Measurements from ENCODE around the gene FBN1.

FBN1 gene

DNA sequence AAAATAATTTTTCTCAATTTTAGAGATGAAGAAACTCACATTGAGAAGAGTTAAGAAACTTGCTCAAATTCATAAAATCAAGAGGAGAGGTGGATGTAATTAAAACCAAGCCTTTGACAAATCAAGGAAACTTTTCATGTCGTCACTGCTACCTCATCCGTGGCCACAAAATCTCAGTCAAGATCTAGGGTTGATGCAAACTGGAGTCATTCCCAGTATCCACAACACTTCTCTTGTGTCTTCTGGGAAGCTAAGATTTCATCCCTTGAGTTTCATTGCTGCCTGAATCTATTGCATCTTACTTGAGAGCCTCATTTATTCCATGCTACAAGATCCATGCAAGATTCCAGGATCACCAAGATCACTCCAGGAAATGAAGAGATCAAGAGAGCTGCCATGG, 5.4 kb upstream of the FBN1 start:
- no peak for DNase-seq

DNA sequence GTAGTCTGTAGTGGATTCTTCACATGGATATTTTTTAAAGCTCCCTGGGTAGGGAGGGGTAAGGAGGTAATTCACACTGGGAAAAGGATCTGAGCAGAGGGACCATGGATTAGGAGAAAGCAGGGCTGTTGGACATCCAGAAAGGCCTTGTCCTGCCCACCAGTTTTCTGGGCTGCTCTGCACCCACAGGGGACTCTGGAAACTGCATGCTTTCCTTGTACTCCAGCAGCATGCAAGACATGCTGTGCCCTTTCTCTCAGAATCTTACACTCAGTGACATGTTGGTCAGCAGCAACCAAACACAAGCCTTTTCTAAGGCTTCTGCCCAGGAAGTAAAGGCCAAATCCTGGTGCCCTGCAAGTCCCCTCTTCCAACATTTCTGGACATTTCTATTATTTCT, 2.5 kb upstream of the FBN1 start:
- peak; percentile 52 for DNase-seq

DNA sequence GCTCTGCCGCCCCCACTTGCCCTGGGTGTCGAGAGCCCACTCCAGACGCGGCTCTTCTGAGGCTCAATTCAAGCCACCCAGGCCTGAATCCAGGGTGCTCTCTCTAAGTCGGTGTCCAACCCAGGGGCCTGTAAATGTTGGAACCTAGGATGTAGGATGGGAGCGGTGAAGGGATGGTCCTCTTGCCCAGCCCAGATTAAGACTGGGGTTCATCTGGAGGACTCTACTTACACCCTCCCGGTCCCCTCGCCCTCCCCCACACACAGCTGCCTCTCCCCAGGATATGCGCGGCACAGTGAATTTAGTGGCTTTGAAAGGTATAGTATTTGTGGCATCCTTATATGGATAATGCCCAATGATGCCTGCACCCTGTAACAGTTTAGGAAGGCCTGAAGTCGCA, 822 bp upstream of the FBN1 start:
- DNase-seq = no peak

DNA sequence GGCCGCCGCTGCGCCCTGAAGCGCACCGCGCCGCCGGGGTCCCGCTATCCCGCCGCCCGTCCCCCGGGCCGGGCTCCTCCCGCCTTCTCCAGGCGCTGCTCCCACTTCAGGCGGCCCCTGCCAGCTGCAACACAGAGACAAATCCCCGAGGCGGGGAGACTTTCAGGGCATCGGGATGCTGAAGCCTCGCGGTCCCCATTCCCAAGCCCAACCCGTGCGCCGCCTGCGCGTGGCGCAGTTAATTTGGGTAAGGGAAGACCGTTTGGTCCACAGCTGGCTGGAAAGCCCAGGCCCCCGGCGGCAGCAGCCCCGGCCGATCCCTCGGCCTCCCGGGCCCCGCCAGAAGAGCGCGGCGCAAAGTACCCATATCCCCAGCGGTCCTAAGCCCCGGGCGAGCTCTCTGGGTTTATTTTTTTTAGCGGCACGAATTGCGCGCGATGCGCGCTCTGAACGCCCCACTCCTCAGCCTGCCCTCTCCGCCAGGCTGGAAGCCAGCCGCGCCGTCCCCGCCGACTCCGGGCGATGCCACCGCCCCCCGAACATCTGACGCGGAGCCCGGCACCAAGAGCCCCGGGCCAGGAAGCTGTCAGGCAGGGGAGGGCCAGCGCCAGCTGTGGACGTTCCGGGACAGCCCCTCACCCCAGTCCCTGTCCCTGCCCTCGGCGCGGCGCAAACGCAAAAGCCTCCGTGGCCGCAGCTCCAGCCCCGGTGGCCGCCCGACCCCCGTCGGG, 517 bp downstream of the FBN1 start:
- peak; percentile 70 for DNase-seq

DNA sequence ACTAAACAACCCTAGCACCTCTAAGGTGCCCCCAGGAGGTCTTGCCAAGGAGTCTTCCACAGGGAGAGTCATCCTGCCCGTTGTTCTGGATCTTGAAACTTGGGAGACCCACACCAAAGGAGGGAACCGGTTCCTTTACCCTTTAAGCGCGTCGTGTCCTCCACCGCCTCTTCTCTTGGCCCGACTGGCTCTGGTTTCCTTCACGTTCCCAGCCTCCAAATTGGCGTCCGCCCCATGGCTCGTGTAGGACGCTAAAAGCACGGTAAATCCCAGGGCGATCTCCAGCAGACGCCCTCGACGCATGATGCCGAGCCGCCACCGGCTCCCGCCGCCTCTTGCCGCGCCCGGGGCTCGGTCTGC, 1.1 kb downstream of the FBN1 start:
- DNase-seq = peak; percentile 49

DNA sequence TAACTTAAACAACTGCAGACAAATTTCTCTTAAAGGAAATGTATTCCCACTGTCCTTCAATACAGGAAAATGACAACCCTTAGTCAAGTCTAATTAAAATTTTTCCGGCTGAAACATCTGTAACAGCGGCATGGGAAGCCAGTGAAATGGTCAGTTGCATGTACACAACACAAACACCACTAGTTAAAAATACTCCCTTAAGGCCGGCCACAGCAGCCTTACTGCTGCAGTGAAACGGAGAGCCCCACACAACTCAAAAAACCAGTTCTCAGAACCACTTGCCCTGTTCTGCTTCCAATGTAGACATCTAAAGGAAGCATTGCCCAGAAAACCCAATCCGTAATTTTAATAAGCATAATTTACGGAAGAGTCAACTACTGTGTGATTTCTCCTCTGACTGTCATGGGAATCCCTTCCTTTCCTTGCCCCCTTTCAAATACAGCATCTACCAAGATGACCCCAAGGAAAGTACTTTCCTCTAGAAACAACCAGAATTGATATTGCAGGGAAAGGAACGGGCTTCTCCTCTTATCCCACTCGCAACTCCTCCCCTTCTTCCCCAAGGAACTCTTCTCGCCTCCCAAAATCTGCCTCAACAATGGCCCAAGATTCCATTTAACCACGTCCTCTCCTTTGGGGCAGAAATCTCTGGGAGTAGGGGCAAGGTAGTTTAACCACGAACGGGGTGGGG, 1.6 kb downstream of the FBN1 start:
- peak; percentile 21 for DNase-seq

DNA sequence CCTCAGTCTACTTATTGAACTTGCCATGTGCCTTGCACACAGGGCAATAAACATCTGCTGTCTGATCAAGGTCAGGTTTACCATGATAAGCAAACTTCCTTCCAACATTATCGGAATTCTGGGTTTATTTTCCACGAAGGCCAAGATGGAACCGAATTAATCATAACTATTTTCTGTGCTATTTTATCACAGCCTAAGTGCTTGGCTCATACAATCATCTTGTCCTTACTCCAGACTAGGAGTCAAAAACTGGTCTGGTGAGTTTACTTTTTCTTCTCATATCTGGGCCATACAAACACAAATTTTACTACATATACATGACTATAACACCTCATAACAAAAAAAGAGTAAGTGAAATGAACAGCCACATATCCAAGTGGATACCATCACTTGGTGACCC, 2.3 kb downstream of the FBN1 start:
- DNase-seq = no peak

DNA sequence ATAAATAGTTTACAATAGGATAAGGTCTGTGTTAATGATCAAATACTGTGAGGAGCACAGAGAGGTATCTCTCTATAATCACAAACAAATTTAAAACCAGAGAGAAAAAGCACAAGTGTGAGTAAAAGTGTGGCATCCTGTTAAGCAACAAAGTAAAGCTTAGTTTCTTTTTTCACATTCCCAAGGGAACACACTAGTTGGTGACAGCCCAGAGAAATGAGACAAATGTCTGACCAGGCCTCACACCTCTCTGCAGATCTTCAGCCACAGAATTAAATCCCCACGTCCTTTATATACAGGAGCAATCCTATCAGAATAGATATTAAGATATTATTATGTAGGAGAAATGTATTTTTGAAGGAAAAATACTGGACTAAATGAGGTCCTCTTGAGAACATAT, 2.7 kb downstream of the FBN1 start:
- DNase-seq = no peak

DNA sequence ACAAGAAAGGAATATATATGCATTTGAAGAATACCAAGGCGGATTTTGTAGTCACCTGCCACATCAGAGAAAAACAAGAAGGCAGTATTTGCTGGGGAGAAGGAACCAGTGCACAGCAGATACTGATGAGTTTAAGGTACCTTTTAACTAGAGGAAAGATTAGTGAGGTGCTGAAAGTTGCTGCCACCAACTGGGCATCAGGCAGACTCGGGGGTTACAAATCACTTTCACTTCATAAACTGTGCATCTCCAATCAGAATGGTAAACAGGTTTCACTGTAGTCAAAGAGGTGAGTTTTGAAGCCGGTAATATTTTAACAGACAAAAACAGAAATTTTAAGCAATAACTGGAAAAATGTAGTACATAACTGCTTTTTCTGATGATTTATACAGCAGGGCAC, 4.1 kb downstream of the FBN1 start:
- DNase-seq = peak; percentile 62

DNA sequence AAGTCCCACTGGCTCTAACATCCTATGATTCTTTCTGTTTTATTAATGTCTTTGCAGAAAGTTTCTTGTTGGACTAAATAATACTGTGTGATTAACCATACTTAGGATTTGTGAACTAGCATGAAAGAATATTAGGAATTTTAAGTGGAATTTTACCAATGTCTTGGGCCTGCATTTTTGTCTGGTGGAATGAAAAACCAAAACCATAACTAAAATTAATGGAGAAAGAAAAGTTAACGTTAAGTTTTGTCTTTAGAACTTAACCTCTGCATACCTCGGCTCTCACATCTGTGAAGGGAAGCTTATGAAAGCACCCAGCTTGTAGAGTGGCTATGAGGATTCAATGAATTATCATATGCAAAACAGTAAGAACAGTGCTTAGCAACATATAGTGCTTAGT, 6.5 kb downstream of the FBN1 start:
- no peak for DNase-seq

DNA sequence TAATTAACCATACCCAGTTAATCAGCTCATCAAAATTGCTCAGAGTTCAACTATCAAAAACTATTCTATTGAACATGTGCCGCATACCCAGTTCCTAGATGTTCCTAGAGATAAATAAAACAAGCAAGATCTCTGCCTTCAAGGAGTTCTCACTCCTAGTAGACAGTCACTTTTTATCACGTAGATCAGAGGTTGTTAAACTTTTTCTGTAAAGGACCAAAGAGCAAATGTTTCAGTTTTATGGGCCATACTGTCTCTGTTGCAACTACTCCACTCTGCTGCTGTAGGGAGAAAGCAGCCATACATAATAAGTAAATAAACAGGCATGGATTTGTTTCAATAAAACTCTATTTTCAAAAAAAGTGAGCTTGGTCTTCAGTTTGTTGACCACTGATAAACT, 7.9 kb downstream of the FBN1 start:
- DNase-seq = no peak

DNA sequence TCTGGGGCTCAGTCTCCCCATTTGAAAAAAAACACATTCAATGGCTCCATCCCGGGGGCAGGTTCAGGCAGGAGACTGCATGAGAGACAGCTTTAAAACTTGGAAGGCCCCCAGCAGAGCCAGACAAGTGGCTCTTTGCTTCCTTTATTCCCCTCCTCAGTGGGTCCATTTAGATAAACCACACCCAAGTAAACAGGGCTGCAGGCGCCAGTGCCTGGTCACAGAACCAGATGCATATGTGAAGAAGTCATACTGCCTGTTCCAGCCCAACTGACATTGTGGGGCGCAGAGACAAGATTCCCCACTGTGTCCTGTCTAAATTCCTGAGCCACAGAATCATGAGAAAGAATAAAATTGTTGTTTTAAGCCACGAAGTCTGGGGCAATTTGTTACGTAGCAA, 9.0 kb downstream of the FBN1 start:
- DNase-seq = no peak

DNA sequence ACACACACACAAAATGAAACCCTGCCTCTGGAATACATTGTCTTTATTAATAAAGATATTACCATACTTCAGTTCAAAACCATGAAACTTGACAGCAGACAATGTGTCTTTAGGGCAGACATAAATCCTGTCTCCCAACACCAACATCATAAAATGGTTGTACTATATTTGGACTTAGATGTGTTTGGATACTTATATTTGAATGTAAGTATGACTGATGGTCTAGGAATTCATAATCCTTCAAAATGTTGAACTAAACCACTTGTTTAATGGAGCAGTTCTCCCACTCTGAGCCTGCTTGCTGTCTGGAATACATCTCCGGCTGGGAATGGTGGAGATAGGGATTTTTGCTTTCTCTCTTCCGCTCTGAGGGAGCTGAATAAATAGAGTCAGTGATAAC, 10.6 kb downstream of the FBN1 start:
- peak; percentile 71 for DNase-seq

DNA sequence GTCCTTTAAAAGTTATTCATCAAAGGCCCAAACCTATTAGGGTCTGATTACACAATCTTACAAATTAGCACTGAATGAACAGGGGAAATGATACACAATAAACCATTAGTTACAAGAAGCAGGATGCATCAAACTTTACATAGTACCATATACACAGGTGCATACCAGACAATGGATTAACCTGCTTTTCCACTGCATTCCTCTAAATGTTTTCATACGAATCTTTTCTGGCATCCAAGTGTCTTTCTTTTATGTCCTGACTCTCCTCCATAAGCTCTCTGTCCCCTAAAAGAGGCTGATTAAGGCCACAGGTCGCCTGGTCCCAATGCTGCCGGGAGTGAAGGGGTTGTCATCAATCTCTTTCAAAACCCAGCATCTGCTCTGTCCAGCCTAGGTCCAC, 11.4 kb downstream of the FBN1 start:
- no peak for DNase-seq

DNA sequence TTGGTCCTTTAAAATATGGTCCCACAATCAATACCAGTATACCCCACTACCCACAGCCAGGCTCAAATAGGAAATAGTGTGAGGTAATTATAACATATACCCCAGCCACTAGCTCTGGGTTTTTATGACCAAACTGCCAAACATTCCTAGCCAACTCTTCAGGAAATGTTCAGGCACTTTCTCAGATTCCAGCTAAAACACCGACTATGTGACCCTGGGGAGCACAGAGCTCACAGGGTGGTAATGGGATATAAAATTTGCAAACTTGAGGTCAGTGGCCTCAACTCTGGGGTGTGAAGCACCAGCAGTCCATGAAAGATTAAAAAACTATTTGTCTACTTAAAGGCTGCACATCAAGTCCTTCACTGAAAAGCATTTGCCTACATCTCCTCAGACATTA, 12.9 kb downstream of the FBN1 start:
- no peak for DNase-seq

DNA sequence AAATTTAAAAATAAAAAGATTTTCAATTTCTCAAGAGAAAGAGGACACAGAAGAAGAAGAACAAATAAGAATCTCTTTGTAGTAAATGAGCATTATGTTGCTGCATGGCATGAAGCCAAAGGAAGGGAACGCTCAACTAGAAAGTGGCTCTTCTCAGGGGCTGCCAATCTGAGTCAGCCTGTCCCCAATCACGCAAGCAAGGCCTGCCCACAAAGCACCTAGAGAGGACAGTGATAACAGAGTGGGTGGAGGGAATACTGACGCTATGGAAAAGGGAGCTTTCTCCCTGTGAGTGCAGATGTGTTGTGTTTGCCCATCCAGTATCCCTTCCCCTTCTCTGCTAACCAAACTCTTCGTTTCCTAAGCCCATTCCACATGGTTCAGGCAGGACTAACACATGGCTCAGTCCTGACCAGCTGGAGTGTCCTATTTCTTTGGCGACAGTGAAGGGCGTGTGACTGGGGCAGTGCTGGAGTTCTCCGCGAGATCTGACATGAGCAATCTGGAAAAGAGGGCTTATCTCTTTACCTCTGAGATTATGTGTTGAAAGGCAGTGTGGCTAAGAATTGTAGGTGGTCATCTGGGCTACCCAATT, 14.2 kb downstream of the FBN1 start:
- DNase-seq = no peak

DNA sequence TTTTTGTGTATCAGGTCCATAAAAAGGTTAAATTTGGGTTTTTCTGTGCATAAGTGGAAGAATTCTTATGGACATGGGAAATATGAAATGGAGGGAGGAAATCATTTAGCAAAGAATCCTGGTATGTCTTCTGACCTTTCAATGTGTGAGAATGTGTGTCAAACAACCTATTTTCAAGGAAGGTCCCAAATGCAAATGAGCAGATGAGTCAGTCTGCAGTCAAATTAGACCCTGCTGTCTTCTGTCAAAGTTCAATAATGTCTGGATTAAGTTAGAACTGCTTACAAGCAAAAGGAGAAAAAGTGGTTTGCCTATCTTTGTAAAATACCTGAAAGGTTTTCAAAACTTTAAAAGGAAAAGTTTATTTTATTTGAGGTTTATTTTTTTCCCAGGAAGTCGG, 15.3 kb downstream of the FBN1 start:
- no peak for DNase-seq

DNA sequence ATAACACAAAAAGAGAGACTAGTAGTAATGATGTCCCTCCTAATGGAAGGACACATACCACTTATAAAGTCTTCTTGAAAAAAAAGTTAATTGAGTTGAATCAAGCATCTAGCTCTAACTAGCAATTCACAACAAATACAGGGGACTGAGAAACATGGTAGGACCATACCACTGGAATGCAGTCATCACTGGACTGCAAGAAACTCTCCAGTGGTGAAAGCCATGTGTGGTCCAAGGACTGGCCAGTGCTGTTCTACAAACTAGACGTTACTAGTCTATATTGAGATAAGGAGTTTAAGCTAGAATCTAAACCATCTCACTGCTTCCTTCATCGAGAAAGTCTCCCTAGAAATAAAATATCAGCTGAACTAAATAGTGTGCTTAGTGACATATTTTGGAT, 16.7 kb downstream of the FBN1 start:
- peak; percentile 18 for DNase-seq

DNA sequence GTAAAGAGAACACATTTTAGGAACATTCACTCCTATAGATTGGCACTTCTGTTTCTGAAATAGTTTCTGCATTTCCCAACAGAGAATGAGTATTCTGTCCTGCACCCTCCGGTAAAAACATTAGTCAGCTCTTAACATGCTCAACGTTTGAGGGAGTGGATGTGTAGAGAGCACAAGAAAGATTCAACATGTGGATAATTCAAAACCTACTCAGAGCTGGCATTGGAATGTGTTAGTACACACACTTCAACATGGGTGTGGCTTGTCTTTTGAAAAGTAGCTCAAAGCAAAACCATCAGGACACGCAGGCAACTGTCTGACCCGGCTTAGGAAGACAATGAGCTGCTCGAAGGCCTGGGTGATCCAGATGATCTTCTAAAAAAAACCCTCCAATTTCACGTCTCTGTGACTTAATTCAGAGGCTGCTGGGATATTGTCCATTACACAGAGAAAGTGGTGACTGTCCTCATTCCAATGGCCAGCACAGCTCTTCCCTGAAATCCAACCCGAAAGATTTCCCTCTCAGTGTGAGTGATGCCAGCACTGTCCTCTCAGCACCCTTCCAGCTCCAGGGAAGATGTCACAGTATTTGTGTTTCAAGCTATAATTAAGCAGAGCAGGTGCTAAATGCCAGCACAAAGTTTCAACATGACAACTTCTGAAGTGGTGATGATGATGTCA, 18.1 kb downstream of the FBN1 start:
- peak; percentile 90 for DNase-seq

DNA sequence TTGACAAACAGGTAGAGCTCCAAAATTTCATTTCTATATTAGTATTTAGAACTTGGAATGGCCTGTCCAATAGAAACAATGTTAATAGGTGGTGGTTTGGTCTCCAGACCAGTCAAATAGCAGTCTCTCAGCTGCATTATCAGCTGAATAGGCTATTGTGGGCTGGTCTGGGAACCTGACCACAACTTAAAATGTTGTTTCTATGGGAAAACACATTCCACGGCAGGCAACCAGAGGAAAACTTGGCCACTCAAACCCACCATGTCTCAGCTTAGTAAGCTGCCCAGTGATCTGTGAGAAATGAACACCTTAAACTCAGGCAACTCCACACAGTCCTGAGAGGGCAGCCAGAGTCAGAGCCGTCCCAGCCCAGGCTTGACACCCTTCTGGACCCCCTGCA, 20.4 kb downstream of the FBN1 start:
- DNase-seq = no peak

DNA sequence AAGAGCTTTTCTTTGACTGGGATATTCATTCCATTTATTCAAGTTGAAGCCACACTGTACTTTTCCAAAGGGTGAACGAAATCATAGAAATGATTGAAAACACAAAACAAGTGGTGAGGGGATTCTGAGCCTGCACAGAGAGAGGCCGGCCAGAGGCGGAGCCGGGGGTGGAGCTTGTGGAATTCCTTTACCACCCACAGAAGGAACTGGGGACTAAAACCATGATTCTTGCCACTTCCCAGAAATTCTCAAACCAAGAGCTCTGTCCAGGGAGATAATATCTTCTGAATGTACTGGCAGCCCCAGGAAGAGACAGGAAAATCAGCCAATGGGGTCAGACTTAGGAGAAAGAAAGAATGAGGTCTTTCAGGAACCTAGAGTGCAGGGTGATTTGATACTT, 20.8 kb downstream of the FBN1 start:
- no peak for DNase-seq

DNA sequence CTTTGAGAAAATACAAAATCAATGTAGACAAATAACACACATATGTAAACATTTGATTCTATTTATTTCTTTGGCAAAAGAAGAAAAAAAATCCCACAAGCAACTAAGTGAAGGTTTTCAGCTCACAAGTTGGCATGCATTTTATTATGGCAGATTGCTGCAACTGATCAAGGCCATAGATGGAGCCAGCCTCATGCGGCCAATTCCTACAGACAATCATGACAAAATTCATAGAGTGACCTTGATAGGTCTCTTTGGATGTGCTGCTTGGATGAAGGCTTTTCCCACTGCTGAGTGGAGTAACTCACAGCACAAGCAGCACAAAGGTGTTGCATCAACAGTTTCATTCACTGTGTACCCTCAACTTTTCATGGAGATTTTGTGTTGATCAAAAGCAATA, 22.1 kb downstream of the FBN1 start:
- DNase-seq = no peak

DNA sequence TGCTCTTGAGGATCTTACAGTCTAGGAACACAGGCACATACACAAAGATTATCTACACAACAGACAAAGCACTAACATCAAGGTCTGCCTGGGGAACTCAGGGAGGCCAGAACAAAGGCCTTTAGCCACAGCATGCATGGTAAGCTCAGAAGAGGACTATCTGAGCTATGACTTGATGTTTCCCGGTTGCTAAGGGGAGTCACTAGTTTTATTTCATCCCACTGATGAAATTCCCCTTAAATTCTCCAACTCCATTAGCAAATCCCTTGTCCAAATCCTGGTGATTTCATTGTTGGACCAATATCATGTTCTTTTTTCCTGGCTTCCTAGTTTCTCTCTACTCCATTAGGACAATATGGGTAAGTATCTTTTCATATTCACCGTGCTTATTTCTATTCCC, 23.3 kb downstream of the FBN1 start:
- DNase-seq = no peak

DNA sequence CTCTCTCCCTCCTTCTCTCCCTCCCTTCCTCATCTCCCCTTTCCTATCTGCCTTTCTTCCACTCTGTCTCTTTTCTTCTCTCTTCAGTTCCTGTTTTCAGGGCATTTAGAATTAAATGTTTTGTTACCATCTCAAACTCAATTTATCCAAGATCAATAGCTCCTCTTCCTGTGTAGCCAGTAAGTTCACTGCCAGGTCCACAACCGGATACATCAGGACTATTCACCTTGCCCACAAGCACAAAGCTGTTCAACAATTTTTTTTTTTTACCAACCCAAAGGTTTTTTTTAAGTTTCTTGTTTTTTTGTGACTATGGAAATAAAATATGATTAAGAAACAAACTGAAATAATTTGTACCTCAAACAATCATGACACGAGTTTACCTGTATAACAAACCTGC, 26.1 kb downstream of the FBN1 start:
- no peak for DNase-seq
